Measurements from ENCODE around the gene DSG2.

DNA sequence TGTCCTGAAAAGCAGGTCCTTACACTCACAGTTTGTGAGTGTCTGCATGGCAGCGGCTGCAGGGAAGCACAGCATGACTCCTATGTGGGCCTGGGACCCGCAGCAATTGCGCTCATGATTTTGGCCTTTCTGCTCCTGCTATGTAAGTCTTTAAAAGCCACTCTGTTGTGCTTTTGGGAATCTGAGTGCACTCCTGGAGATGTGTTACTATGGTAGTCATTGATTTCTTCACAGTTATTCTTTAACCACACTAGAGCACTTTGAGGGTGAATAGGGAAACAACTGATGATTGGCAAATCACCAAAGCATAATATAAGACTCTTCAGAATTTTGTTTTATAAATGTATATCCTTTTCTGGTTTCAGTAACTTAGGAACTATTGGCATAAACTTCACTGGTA is 40.9 kb downstream of the DSG2 start:
- TF ChIP-seq CTCF (IDR thresholded peaks at IDR 0.05; ENCODE audit: low read length) (no peak), EZH2 (IDR thresholded peaks at IDR 0.05; ENCODE audit: borderline replicate concordance, low read length) (no peak)

Measured in OCI-LY1 (cell line).